GM18909 (cell line): Measurements from ENCODE around the gene CYP4F3.
"Not testable (repeated sequence)": the region's sequence is repeated elsewhere in the genome, so short reads cannot be mapped to it uniquely, and the experiment has no call there.

Experiments used
- ATAC-seq: cut with Tn5 transposase; IDR thresholded peaks from one replicate; pipeline ENCODE4 v1.9.1; 2021; ENCODE audit warnings: mild to moderate bottlenecking; ENCODE audit not compliant: unreplicated experiment, poor library complexity

CYP4F3 gene

DNA sequence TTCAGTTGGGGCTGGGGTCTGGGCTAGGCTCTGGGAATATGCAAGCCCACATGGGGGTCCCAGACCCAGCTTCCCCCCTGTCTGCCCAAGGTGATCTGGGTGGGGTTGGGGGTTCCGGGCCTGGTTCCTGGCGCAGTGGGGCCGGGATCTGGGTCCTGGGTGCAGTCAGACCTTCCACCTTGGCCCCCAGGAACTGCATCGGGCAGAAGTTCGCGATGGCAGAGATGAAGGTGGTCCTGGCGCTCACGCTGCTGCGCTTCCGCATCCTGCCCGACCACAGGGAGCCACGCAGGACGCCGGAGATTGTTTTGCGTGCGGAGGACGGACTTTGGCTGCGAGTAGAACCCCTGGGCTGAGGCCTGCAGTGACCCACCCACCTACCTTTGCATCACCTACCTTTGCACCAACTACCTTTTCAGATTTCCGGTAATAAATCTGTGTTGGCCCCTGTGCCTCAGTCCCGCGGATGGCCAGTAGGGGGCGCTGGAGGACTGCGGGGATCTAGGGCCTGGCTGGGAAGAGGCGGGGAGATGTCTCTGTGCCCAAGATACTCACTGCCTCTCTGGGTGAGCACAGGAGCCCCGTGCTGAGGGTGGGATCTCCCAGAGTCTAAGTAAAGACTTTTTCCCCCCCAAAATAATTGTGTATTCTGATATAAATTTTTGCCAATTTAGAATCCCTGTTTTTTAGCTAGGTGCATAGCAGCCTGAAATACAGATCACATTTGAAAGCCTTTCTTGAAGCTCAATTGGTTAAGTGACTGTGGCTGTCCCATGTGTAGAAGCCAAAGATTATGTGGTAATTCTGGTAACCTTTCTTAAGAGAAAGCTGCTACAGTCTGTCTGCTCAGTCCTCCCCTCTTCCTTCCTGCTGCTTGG, 11.5 kb upstream of the CYP4F3 start:
- ATAC-seq: no peak

DNA sequence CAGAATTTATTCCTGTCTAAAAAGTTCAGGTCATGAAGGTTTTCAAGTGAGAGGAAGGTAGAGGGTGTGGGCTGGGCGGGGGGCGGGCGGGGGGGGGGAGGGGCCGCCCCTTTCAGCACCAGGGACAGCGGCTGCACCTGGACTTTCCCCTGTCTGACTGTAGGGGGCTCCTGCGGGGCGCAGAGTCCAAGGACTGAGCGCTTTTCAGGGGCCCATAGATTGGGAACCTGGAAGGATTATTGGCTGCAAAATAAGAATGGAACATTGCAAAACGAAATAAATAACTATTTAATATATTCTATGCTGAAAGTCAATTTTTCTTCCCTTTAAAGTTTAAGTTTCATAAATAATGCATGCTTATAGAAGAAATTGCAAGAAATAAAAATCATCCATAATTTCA, 8.9 kb upstream of the CYP4F3 start:
- no peak for ATAC-seq

DNA sequence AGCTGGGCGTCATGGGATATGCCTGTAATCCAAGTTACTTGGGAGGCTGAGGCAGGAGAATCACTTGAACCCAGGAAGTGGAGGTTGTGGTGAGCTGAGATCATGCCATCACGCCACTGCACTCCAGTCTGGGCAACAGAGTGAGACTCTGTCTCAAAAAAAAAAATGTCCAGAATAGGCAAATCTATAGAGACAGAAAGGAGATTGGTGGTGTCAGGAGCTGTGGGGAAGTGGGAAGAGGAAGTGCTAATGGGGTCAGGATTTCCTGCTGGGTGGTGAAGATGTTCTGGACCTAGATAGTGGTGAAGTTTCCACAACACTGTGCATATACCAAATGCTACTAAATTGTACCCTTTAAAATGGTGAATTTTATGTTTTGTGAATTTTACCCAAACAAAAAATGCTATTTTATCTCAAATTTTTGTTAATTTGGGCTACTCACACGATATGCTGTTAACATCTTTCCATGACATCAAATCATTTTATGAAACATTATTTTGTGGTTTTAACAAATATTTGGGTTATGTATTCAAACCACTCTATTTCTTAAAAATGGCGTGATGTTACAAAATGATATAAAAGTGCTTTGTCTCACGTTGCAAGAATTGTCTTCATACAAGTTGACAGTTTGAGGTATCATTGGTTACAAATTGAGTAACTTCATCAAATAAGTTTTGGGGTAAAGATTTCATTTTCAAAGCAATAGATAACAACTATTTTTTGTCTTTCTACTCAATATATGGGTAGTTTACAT, 7.4 kb upstream of the CYP4F3 start:
- no peak for ATAC-seq

DNA sequence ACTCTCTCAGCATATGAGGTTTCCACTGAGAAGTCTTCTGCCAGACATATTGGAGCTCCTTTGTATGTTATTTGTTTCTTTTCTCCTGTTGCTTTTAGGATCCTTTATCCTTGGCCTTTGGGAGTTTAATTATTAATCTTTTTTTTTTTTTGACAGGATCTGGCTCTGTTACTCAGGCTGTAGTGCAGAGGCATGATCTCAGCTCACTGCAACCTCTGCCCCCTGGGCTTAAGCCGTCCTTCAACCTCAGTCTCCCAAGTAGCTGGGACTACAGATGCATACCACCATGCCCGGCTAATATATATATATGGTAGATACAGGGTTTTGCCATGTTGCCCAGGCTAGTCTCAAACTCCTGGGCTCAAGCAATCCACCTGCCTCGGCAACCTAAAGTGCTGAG, 6.6 kb upstream of the CYP4F3 start:
- no peak for ATAC-seq

DNA sequence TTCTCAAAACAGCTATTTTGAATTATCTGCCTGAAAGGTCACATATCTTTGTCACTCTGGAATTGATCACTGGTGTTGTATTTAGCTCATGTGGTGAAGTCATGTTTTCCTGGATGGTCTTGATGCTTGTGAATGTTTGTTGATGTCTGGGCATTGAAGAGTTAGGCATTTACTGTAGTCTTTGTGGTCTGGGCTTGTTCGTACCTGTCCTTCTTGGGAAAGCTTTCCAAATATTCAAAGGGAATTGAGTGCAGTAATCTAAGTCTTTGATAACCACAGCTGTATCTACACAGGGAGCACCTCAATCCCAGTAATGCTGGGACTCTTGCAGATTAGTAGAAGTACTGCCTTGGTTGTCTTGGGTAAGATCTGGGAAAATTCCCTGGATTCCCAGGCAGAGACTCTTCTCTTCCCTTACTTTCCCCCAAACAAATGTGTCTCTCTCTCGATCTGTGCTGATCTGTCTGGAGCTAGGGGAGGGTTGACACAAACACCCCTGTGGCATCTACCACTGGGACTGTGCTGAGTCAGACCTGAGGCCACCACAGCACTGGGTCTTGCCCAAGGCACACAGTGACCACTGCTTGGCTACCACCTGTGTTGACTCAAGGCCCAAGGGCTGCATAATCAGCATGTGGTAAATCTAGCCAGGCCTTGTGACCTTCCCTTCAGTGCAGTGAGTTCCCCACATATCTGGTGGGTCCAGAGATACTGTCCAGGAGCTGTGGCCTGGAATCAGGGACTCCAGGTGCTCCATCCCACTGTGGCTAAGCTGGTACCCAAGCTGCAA, 5.5 kb upstream of the CYP4F3 start:
- ATAC-seq: no peak

DNA sequence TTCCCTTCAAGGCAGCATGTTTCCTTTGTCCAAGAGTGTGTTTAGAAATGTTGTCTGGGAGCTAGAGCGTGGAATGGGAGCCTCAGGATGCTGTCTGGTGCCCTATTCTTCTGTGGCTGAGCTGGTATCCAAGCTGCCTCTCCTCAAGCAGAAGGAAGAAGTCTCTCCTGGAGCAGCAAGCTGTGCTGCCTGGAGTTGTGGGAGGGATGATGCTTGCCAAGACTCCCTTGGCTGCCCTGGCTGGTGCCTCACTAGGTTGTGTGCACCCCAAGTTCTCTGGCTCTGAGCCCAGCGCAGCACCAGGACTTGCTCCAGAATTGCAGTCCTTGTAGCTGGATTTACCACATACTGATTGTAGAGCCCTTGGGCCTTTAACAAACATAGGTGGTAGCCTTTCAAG, 4.7 kb upstream of the CYP4F3 start:
- ATAC-seq: no peak

DNA sequence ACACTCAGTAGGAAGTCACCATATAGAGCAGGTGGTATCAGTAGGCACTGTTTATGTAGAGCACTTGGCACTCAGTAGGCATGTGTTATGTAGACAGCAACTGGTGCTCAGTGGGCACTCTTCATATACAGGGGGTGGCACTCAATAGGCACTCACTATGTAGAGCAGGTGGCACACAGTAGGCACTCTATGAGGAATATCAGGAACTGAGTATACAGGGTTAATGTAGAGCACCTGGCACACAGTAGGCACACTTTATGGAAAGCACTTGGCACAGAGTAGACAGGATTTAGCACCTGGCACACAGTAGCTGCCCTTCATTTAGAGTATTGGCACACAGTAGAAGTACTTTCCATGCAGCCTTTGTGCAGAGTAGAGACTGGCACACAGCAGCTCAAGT, 1.1 kb upstream of the CYP4F3 start:
- no peak for ATAC-seq

DNA sequence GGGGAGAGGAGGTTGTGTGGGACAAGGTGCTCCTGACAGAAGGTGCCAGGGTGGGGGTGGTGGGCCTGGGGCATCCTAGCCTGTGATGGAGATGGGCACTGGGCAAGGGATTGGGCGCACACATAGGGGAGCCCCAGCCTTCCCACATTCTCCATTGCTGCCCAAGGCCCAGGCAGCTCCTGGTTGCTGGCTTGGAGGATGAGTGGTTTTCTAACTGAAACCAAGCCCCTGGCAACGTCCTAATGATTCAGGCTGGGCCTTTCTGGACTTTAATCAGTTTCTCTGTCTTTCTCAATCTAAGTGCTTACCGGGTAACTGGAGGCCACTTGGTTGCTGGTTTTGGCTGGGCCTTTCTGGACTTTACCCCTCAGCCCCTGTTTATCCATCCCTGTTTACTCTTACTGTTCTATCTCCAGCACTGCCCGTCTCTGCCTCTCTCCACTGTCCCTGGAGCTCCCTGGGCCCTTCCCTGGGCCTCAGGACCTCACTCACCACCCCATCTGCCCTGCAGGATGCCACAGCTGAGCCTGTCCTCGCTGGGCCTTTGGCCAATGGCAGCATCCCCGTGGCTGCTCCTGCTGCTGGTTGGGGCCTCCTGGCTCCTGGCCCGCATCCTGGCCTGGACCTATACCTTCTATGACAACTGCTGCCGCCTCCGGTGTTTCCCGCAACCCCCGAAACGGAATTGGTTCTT, 354 bp downstream of the CYP4F3 start:
- no peak for ATAC-seq

DNA sequence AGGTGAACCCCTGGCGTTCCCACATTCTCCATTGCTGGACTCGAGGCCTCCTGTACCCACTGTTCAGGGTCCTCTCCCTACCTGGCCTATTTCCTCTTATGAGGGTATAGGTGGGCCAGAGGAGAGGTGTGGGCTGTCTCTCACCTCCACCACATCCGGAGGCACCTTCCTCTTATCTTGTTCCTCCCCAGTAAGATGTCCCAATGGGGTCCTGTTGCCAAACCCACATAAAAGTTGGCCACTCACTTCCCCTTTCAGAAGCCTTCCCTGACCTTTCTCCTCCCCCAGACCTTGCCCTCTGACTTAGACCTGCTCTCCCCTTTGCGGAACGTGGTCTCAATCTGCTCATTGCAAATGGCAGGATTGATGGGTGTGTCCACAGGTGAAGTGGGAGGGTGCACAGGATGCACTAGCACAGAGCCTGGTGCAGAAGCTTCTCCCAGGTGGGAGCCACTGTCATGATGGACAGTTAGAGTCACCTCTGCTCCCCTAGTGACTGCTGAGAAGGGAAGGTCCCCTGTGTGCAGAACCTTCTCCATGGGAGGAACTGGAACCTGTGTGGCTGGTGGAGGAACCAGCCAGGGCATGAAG, 1.3 kb downstream of the CYP4F3 start:
- ATAC-seq: no peak

DNA sequence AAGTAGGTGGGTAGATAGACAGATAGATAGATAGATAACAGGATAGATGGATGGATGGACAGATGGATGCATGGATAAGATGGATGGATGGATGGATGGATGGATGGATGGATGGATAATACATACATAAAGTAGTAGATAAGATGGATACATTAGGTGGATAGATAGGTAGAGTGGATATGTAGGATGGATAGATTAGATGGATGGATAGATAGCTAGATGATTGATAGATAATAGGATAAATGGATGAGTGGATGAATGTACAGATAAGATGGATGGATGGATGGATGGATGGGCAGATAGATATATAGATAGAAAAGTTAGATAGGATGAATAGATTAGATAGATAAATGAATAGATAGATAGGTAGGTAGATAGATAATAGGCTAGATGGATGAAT, 2.1 kb downstream of the CYP4F3 start:
- ATAC-seq: no peak

DNA sequence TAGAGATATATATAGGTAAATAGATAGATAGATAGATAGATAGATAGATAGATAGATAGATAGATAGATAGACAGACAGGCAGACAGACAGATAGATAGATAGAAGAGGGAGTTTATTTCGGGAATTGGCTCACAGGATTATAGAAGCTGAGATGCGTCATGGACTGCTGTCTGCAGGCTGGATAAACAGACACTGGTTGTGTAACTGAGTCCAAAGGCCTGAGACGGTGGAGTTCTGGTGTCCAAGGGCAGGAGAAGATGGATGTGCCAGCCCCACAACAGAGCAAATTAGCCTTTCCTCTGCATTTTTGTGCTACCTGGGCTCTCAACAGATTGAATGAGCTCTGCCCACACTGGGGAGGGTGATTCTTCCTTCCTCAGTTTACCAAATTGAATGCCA, 2.7 kb downstream of the CYP4F3 start:
- ATAC-seq: no peak

DNA sequence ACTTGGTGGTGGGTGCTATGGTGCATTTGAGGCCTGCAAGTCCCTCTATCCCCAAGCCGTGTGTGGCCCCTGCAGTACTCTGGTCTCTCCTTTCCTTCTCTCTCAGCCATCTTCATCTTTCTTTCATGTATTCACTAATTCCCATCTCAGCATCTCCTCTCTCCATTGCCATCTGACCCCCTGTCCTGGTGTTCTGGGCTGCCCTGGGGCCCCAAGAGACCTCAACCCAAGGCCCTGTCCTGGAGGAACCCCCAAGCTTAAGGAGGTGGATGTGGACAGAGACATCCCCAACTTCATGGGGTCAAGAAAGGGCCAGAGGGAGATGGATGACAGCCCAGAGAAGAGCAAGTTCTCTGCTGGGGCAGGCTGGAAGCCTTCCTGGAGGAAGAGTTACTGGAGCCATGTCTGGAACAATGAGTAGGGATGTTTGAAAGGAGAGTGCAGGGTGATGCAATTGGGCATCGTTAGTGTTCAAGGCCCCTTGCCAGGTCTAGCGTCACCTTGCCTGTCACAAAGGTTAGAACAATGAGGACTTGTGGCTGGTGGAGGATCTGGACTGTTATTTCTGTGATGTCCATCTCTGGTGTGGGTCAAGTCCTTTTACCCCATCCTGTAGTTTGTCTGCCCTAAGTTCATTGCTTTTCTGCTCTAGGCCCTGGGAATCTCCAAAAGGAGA, 3.5 kb downstream of the CYP4F3 start:
- ATAC-seq: no peak

DNA sequence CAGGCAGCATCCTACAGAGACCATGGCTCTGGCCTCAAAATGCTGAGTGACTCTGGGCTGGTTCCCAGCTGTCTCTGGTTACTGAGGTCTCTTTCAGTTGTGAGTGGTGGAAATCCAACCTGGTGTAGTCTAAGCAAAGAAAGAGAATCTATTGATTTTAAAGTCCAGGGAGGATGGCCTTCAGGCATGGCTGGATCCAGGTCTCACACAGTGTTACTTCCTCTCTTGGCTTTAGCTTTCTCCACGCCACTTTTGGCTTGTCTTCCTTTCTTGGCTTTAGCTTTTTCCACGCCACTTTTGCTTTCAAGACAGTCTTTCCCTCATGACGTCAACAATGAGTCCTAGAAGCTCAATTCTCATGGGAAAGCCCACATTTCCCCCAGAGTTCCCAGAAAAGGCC, 4.1 kb downstream of the CYP4F3 start:
- ATAC-seq: no peak

DNA sequence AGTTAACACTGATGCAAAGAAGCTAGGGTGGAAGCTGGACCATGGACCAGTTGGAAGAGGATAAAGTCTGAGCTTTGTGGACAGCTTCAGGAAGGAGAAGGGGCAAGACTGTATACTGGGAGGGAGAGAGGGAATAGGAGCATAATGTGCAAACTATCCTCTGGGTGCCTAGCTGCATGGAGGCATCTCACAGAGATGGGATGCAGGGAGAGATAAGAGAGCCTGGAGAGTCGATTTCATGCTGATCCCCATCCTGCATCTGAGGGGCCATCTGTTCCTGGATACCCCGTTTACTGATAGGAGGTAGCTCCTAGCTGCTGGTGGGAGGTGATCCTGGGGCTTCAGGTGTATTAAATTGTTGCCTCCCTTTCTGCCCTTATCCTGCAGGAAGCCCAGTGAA, 8.8 kb downstream of the CYP4F3 start:
- no peak for ATAC-seq

DNA sequence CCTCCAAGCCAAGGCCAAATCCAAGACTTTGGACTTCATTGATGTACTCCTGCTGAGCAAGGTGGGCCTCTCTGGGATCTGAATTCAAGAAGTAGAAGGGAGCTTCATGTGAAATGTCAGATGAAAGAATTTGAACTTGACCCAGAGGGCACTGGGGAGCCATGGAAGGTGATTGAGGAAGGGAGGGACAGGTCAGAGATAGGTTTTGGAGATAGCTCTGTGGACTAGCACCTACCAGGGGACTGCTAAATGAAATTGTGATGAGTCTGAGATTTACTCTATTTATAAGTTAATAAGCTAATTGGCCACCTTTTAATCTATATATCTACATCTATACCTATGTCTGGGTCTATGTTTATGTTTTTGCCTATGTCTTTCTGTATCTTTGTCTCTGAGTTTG, 9.4 kb downstream of the CYP4F3 start:
- not testable (repeated sequence) for ATAC-seq

DNA sequence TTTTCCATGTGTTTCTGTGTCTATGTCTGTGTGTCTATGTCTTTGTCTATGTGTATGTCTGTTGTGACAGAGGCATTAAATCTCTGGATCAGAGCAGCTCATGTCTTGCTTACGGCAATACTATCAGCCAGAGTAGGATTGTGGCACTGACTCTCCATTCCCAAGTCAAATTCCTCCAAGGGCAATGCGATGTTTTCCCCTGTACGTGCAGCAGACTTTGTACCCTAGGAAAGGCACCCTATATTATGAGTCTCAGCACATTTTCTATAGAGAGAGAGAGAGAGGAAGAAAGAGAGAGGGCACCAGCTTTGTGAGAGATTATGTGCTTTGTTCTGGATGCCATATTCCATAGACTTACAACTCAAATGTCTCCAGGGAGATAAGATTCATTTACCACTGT, 11.1 kb downstream of the CYP4F3 start:
- ATAC-seq: no peak

DNA sequence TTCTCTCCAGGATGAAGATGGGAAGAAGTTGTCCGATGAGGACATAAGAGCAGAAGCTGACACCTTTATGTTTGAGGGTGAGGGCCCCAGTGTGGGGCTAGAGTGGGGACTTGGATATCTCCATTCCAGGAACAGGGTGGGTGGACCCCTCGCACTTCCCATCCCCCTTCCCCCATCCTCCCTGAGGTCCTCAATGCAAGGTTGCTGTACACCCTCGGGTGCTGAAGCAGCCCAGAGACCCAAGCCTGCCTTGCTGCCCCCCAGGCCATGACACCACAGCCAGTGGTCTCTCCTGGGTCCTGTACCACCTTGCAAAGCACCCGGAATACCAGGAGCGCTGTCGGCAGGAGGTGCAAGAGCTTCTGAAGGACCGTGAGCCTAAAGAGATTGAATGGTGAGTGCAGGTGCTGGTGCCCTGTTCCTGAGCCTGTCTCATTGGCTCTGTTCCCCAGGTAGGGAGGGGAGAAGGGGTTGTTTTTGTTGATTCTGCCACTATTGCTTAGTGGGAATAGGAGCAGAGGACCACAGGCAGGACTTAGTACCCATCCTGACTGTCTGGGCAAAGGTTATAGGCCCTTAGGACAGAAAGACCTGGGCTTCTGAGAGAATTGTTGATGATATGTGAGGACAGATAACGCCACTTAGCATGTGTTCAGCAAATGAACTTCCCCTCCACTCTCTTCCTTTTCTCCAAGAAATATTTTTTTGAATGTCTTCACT, 12.0 kb downstream of the CYP4F3 start:
- ATAC-seq: no peak

DNA sequence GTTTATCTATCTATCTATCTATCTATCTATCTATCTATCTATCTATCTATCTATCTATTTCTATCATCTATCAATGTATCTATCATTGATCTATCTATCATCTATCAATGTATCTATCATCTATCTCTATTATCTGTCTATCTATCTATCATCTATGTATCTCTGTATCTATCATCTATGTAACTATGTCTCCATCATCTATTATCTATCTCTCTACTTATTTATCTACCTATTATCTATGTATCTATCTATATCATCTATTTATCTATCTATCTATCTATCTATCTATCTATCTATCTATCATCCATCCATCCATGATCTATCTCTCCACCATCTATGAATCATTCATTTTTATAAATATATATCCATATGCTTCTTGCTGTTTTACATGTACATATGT, 15.8 kb downstream of the CYP4F3 start:
- ATAC-seq: no peak

DNA sequence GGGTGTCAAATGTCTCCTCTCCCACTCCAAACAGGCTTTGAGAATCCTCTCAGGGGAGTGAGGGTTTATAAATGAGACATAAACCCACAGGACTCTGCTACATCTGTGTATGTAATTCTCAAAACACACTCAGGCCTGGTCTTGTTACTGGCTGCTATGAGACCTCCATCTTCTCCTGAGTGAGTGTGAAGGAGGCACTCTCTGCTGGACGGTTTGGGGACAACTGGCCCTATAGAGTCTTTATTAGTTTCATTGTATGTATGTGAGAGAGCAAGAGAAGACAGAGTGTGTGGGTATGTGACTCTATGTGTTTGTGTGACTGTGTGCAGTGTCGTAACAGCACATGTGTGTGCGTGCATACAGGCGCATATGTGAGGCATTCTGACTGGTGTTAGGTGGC, 22.6 kb downstream of the CYP4F3 start:
- ATAC-seq: no peak
